Endometrial microvascular endothelial cells (primary cell): Measurements from ENCODE around the gene RPL26. TPM values are rescaled to one million over a fixed set of nuclear protein-coding genes. Genes with fewer than 3 reads are reported as not detected.

ENCODE experiments used
- in situ Hi-C: cut with HindIII; loops from 2 replicates; pipeline ENCODE4 v1.10.0; 2017; ENCODE audit warnings: low sequenced_read_pairs, low pct_unique_long_range_greater_than_20kb; ENCODE audit errors: inconsistent ontology term
- total RNA-seq: library from RNA; depleted of rRNA; stranded (reverse); fragments of >200 nt; gene quantifications from one replicate; pipeline ENCODE4 v1.2.3, GENCODE V29; 2015; ENCODE audit errors: inconsistent ontology term

Gene RPL26
- total RNA-seq = 3,476 TPM

GRCh38 chr17:8383143-8383822, at the start of gene RPL26:
RPL26 (minus strand) TSS chr17:8383193; CDS start chr17:8382310, 883 bp downstream.
- in situ Hi-C loops = no loop called here

- in situ Hi-C loops = loop anchor here (25.0 kb wide), 1 partner anchor 331 kb away; the partner anchor contains the start of gene SPDYE4
These were observed 48.0 kb upstream of the RPL26 start for GRCh38 chr17:8430966-8431365.

GRCh38 chr17:8426802-8427201, 43.8 kb upstream of the RPL26 start:
- in situ Hi-C loops = loop anchor here (25.0 kb wide), 1 partner anchor 335 kb away; the partner anchor contains the start of gene SPDYE4

GRCh38 chr17:8426094-8426720, 43.2 kb upstream of the RPL26 start:
- in situ Hi-C loops = loop anchor here (25.0 kb wide), 1 partner anchor 336 kb away; the partner anchor contains the start of gene SPDYE4

- in situ Hi-C loops = no loop called here
These were observed 38.6 kb upstream of the RPL26 start for GRCh38 chr17:8421571-8421970.

- in situ Hi-C loops = no loop called here
These were observed 37.3 kb upstream of the RPL26 start for GRCh38 chr17:8420041-8420934.

- in situ Hi-C loops = no loop called here
These were observed 36.3 kb upstream of the RPL26 start for GRCh38 chr17:8419305-8419704.

- in situ Hi-C loops = no loop called here
These were observed 35.5 kb upstream of the RPL26 start for GRCh38 chr17:8418471-8418870.

- in situ Hi-C loops = no loop called here
These were observed 34.8 kb upstream of the RPL26 start for GRCh38 chr17:8417806-8418205.

GRCh38 chr17:8413938-8414337, 30.9 kb upstream of the RPL26 start:
- in situ Hi-C loops = no loop called here

GRCh38 chr17:8413328-8413727, 30.3 kb upstream of the RPL26 start:
- in situ Hi-C loops = no loop called here

GRCh38 chr17:8412089-8412488, 29.1 kb upstream of the RPL26 start:
- in situ Hi-C loops = no loop called here

- in situ Hi-C loops = no loop called here
These were observed 27.9 kb upstream of the RPL26 start for GRCh38 chr17:8410883-8411238.

- in situ Hi-C loops = no loop called here
These were observed 27.2 kb upstream of the RPL26 start for GRCh38 chr17:8409966-8410882.

GRCh38 chr17:8408371-8408770, 25.4 kb upstream of the RPL26 start:
- in situ Hi-C loops = no loop called here

GRCh38 chr17:8406174-8406573, 23.2 kb upstream of the RPL26 start:
- in situ Hi-C loops = no loop called here

GRCh38 chr17:8405499-8406016, 22.6 kb upstream of the RPL26 start:
- in situ Hi-C loops = no loop called here

GRCh38 chr17:8402921-8403536, 20.0 kb upstream of the RPL26 start:
- in situ Hi-C loops = no loop called here
